ENCODE data around the gene TBC1D19.
A peak's percentile ranks its signal among the peaks of the same experiment; 100 is the strongest.
"Not testable (repeated sequence)": the region's sequence is repeated elsewhere in the genome, so short reads cannot be mapped to it uniquely, and the experiment has no call there.

The TBC1D19 gene

DNA sequence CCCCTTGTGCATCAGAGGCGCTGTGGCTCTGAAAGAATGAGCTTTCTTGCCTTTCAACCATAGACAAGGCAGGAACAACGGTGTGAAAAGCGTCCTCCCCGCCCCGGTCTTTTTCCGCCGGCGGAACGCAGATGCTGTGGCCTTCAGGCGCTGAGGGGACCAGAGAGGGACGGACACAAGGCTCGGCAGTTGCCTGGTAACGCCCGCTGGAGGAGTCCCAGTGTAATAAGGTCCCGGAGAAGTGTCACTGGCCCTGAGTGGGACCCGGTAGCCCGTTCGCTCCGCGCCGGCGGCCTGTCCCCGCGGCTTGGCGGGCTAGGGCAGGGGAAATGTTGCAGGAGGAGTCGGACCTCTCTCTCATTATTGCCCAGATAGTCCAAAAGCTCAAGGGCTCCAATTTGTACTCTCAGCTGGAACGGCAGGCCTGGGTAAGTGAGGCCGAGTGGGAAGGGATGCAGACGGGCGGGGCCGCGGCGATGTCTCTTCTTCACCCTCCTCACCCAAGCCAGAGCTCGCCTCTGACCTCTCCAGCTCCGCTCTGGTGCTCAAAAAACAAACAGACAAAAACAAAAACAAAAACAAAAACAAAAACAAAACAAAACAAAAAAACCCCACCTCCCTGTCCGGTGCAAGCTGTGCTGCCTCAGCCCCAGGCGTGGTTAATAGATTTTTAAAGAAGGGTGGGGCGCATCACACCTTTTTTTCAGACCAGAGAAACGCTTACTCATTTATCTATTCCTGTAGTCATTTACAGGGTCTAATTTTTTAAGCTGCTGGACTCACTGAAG, at the start of gene TBC1D19:
Gene TBC1D19, plus strand, starts transcription at position 220 of the 788 bp plus-strand sequence. Its CDS starts 110 bp downstream, at position 330.
- peak; percentile 71 to 73 for DNase-seq (ENCODE audit: low read depth in 2 of 2)

- no peak for DNase-seq (ENCODE audit: low read depth in 2 of 2)
These were observed 40.9 kb upstream of the TBC1D19 start for GRCh38 chr4:26542991-26543390.

GRCh38 chr4:26544421-26544820, 39.5 kb upstream of the TBC1D19 start:
- no peak for DNase-seq (ENCODE audit: low read depth in 2 of 2)

DNA sequence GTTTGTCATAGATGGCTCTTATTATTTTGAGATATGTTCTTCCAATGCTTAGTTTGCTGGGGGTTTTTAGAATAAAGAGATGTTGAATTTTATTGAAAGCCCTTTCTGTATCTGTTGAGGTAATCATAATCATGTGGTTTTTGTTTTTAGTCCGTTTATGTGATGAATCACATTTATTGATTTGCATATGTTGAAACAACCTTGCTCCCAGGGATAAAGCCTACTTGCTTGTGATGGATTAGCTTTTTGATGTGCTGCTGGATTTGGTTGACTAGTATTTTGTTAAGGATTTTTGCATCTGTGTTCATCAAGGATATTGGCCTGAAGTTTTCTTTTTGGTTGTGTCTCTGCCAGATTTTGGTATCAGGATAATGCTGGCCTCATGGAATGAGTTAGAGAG, 35.5 kb upstream of the TBC1D19 start:
- not testable (repeated sequence) for DNase-seq (ENCODE audit: low read depth in 2 of 2)

- DNase-seq (ENCODE audit: low read depth in 2 of 2), result peak; percentile 82
These were observed 26.7 kb upstream of the TBC1D19 start for GRCh38 chr4:26557164-26557563.

DNA sequence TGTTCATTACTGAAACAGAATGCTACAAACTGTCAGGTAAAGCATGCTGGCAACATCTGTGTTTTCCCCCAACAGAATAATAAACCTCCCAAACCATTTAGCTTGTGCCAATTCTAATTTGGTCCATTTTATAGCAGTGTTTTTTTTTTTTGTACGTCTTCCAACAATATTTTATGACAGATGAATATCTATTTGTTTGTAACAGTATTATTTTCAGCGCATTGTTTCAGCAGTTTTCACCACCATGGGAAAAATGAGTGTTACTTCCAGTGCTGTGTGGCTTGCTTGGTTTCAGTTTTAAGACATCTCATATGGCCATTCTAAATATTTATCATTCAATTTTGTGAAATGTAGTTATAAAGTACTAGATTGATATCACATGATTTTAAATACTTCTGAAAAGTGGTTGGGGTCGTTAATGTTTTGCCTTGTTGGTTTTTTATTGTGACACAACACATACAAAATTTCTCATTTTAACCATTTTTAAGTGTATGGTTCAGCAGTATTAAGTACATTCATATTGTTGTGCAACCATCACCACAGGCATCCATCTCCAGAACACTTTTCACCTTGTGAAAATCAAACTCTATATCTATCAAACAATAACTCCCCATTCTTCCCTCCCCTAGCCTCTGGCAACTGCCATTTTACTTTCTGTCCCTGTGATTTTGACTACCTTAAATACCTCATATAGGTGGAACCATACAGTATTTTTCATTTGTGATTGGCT, 25.6 kb upstream of the TBC1D19 start:
- DNase-seq (ENCODE audit: low read depth in 2 of 2), result no peak

DNA sequence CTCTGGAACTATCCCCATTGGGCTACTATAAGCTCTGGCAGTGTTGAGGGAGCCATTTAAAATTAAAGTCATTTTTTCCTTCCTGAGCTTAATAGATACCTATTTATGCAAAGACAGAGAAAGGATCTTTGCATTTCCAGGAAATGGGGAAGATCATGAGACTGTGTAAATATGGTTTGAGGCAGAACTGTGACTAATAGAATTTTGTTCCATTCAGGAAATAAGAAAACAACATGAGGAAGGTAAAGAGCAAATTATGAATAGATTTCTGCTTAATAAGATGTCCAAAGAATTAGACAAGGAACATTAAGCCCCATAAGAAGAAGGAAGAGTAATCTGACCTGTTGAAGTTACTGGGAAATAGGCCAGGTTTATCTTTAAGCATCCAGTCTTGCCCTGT, 17.8 kb upstream of the TBC1D19 start:
- DNase-seq (ENCODE audit: low read depth in 2 of 2), result no peak

- DNase-seq (ENCODE audit: low read depth in 2 of 2), result peak; percentile 67 to 70
These were observed 15.4 kb upstream of the TBC1D19 start for GRCh38 chr4:26568446-26568994.

- no peak for DNase-seq (ENCODE audit: low read depth in 2 of 2)
These were observed 13.3 kb upstream of the TBC1D19 start for GRCh38 chr4:26570596-26570995.

DNA sequence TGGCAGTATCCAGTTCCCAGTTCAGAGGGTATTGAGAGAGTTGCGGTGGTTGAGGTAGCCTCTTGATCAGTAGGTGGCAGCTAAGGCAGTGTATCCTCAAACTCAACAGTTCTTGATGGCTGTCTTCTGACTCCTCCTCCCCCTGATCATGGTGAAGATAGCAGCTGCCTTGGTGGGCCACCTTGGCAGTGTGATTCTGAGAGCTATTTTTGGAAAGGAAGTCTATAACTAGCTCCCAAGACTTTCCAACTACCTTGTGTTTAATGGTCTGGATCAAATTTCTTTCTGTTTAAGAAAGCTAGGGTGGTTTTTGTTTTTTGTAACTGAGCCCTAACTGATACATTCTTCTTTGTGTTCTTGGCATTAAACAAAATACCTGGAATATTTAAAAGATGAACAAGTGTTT, 10.5 kb upstream of the TBC1D19 start:
- DNase-seq (ENCODE audit: low read depth in 2 of 2), result no peak

GRCh38 chr4:26574563-26574962, 9.3 kb upstream of the TBC1D19 start:
- no peak for DNase-seq (ENCODE audit: low read depth in 2 of 2)

DNA sequence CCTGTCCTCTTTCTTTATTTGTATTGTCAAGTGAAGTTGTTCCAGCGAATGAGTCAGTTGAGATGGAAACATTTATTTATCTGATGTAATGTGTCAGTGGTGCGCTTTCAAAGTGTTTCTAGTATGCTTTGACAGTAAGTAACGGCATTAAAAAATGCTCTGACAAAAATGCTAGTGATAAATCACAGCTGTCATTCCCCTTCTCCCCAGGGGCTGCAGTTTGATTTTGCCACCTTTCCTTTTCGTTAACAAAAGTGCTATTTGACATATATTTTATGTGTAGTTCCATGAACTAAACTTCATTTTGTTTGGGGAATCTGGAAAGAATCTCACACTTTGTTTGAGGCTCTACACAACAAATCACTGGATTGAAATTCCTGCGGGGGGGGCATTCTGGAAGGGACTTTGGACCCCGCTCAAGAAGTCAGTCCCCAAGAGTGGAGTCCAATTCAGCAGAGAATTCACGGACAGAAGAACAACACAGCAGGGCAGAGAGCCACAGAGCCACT, 7.6 kb upstream of the TBC1D19 start:
- DNase-seq (ENCODE audit: low read depth in 2 of 2), result no peak

GRCh38 chr4:26577066-26577465, 6.8 kb upstream of the TBC1D19 start:
- DNase-seq (ENCODE audit: low read depth in 2 of 2), result no peak

GRCh38 chr4:26579169-26579568, 4.7 kb upstream of the TBC1D19 start:
- no peak for DNase-seq (ENCODE audit: low read depth in 2 of 2)

DNA sequence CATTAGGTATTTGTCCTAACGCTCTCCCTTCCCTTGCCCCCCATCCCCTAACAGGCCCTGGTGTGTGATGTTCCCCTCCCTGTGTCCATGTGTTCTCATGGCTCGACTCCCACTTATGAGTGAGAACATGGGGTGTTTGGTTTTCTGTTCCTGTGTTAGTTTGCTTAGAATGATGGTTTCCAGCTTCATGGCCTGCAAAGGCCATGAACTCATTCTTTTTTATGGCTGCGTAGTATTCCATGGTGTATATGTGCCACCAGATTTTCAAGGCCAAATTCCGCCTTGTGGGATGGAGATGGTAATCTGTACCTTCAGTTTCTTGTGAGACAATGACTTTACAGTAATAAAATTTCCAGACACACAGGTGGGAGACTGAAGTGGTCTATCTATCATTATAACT, 2.5 kb upstream of the TBC1D19 start:
- DNase-seq (ENCODE audit: low read depth in 2 of 2), result not testable (repeated sequence)

DNA sequence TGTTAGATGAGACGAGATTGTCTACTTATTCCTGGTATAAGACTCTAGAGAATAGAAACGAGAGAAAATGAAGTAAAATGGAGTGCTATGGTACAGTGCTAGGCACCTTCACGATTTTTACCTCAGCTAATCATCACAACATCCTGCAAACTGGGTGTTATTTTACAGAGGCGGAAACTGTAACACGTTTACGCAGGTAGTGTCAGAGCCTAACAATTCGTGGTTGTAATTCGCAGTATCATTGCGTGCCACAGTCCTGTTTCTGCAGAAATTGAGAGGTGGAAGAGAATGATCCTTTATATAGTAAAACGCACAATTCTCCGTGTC, 383 bp upstream of the TBC1D19 start:
- no peak for DNase-seq (ENCODE audit: low read depth in 2 of 2)

DNA sequence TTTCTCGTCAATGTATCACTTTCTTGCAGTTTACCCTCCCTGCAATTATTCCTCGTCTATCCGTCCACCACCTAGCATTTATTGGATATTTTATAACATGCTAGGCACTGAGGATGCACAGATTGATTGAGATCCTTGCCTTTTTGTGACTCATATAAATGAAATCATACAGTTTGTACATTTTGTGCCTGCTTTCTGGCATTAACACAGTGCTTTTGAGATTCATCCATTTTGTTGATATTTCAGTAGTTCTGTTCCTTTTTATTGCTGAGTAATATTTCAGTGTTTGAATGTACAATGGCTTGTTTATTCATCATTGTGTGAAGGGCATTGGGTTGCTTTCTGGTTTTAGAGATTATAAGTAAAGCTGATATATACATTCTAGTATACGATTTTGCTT, 841 bp downstream of the TBC1D19 start:
- no peak for DNase-seq (ENCODE audit: low read depth in 2 of 2)

GRCh38 chr4:26589705-26590104, 5.8 kb downstream of the TBC1D19 start:
- DNase-seq (ENCODE audit: low read depth in 2 of 2), result no peak

DNA sequence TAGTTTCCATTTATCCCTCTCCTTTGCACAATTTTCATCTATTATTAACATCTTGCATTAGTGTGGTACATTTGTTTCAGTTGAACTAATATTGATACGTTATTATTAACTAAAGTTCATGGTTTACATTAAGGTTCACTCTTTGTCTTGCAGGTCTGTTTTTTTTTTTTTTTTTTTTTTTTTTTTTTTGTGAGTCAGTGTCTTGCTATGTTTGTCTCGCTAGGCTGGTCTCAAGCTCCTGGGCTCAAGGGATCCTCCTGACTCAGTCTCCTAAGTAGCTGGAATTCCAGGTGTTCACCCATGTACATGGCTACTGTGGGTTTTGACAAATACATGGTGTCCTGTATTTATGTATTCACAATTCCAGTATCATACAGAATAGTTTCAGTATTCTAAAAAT, 6.8 kb downstream of the TBC1D19 start:
- no peak for DNase-seq (ENCODE audit: low read depth in 2 of 2)

GRCh38 chr4:26593557-26593956, 9.7 kb downstream of the TBC1D19 start:
- DNase-seq (ENCODE audit: low read depth in 2 of 2), result not testable (repeated sequence)

- DNase-seq (ENCODE audit: low read depth in 2 of 2), result no peak
These were observed 10.5 kb downstream of the TBC1D19 start for GRCh38 chr4:26594371-26594770.

GRCh38 chr4:26594778-26595177, 10.9 kb downstream of the TBC1D19 start:
- DNase-seq (ENCODE audit: low read depth in 2 of 2), result no peak

DNA sequence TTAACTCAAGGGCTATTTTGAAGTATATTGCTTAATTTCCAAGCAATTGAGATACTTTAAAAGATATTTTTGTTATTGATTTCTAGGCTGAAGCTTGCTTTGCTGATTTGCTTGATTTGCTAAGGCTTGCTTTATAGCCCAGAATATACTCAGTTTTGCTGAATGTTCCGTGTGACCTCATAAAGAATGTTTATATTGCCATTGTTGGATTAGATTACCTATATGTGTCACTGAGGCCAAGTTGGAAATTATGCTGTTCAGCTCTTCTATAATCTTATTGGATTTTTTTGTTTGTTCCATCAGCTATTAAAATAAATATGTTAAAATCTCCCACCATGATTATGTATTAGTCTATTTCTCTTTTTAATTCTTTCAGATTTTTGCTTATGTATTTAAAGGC, 13.0 kb downstream of the TBC1D19 start:
- no peak for DNase-seq (ENCODE audit: low read depth in 2 of 2)
